HEK293 (cell line): ENCODE measurements around the gene SMIM1.

Source experiments
- BCL11A ChIP-seq: fragments of 450-650 bp; formaldehyde crosslinking; IDR thresholded peaks from 2 replicates; pipeline ENCODE4 v1.5.1; 2016; ENCODE audit warnings: low read depth, missing biosample characterization, missing genetic modification characterization
- CTCF ChIP-seq: fragments of 450-650 bp; formaldehyde crosslinking; IDR thresholded peaks from 2 replicates; pipeline ENCODE4 v1.5.1; 2016; ENCODE audit warnings: missing biosample characterization, missing genetic modification characterization
- ELK4 ChIP-seq: IDR thresholded peaks from 2 replicates; pipeline ENCODE4 v1.6.1; 2011; ENCODE audit warnings: mild to moderate bottlenecking, low read depth, low read length, borderline replicate concordance
- TSHZ1 ChIP-seq: fragments of 450-650 bp; formaldehyde crosslinking; IDR thresholded peaks from 2 replicates; pipeline ENCODE4 v1.5.1; 2016; ENCODE audit warnings: missing biosample characterization, missing genetic modification characterization, borderline replicate concordance
- YY1 ChIP-seq: fragments of 450-650 bp; formaldehyde crosslinking; IDR thresholded peaks from 2 replicates; pipeline ENCODE4 v1.5.1; 2018; ENCODE audit warnings: missing biosample characterization, missing genetic modification characterization
- ZNF423 ChIP-seq: fragments of 450-650 bp; formaldehyde crosslinking; IDR thresholded peaks from 2 replicates; pipeline ENCODE4 v1.5.1; 2016; ENCODE audit warnings: missing biosample characterization, missing genetic modification characterization
- ZNF629 ChIP-seq: fragments of 450-650 bp; formaldehyde crosslinking; IDR thresholded peaks from 2 replicates; pipeline ENCODE4 v1.5.1; 2017; ENCODE audit warnings: missing biosample characterization, missing genetic modification characterization

- no peak for TF ChIP-seq YY1 (tag by site-specific recombination)
- TF ChIP-seq ELK4, result no peak
- no peak for TF ChIP-seq CTCF
- no peak for TF ChIP-seq TSHZ1 (tag by site-specific recombination)
- TF ChIP-seq ZNF629, result no peak
- TF ChIP-seq BCL11A (tag by site-specific recombination), result peak; percentile 41; the same call in 1 of the 2 replicates
- no peak for TF ChIP-seq ZNF423
Observed at GRCh38 chr1:3729594-3730542, 42.7 kb upstream of the SMIM1 start.
